Neural cell (in vitro differentiated cells): Measurements from ENCODE around the gene INVS. TPM values are rescaled to one million over a fixed set of nuclear protein-coding genes. Genes with fewer than 3 reads are reported as not detected.

Experiments used
- H2AFZ ChIP-seq: fragments of 200-600, 300-800 bp; sonication (generic), shearing (Covaris generic); 2 replicates; pipeline ENCODE4 v1.6.0; 2014; ENCODE audit warnings: low read depth, mild to moderate bottlenecking, antibody characterized with exemption, low read length, moderate library complexity
- H3F3A ChIP-seq: fragments of 200-600 bp; shearing (Covaris generic); 2 replicates; pipeline ENCODE4 v1.6.1; 2016; ENCODE audit warnings: mild to moderate bottlenecking, moderate library complexity, mixed read lengths, antibody characterized with exemption, low read length; ENCODE audit not compliant: insufficient read depth, poor library complexity, severe bottlenecking
- H3K27ac ChIP-seq: fragments of 200-600, 300-800 bp; sonication (generic), shearing (Covaris generic); 2 replicates; pipeline ENCODE4 v1.5.1; 2014; ENCODE audit warnings: mild to moderate bottlenecking, low read length, moderate library complexity
- H3K27me3 ChIP-seq: fragments of 300-800, 200-600 bp; sonication (generic), shearing (Covaris generic); 2 replicates; pipeline ENCODE4 v1.6.0; 2014; ENCODE audit warnings: mild to moderate bottlenecking, low read depth, low read length, moderate library complexity; ENCODE audit not compliant: insufficient read depth
- H3K36me3 ChIP-seq: fragments of 300-800, 200-600 bp; sonication (generic), shearing (Covaris generic); 2 replicates; pipeline ENCODE4 v1.5.1; 2014; ENCODE audit warnings: mild to moderate bottlenecking, antibody characterized with exemption, low read length, moderate library complexity; ENCODE audit not compliant: insufficient read depth
- H3K4me2 ChIP-seq: fragments of 300-800, 200-600 bp; sonication (generic), shearing (Covaris generic); 2 replicates; pipeline ENCODE4 v1.6.0; 2014; ENCODE audit warnings: mild to moderate bottlenecking, low read length
- H3K4me3 ChIP-seq: fragments of 300-800, 200-600 bp; sonication (generic), shearing (Covaris generic); 2 replicates; pipeline ENCODE4 v1.5.1; 2014; ENCODE audit warnings: mild to moderate bottlenecking, low read length, moderate library complexity
- H3K79me2 ChIP-seq: fragments of 200-600 bp; shearing (Covaris generic); replicated peaks from 2 replicates; pipeline ENCODE4 v1.6.0; 2014; ENCODE audit warnings: mild to moderate bottlenecking, low read length, moderate library complexity; ENCODE audit not compliant: insufficient read depth
- H3K9ac ChIP-seq: fragments of 300-800, 200-600 bp; sonication (generic), shearing (Covaris generic); 2 replicates; pipeline ENCODE4 v1.6.1; 2016; ENCODE audit warnings: mild to moderate bottlenecking, low read length, mixed read lengths
- H3K9me2 ChIP-seq: fragments of 200-600 bp; shearing (Covaris generic); 2 replicates; pipeline ENCODE4 v1.6.1; 2016; ENCODE audit warnings: mild to moderate bottlenecking, low read length, mixed read lengths; ENCODE audit not compliant: insufficient read depth
- H3K9me3 ChIP-seq: fragments of 200-600, 300-800 bp; sonication (generic), shearing (Covaris generic); 2 replicates; pipeline ENCODE4 v1.6.1; 2016; ENCODE audit warnings: mild to moderate bottlenecking, mixed run types, low read length, moderate library complexity, mixed read lengths
- H4K20me1 ChIP-seq: fragments of 200-600 bp; shearing (Covaris generic); 2 replicates; pipeline ENCODE4 v1.6.1; 2016; ENCODE audit warnings: mild to moderate bottlenecking, mixed run types; ENCODE audit not compliant: insufficient read depth
- CTCF ChIP-seq: fragments of 450-650 bp; IDR thresholded peaks from 2 replicates; pipeline ENCODE4 v1.5.1; 2014; ENCODE audit warnings: antibody characterized with exemption, mild to moderate bottlenecking, moderate library complexity; ENCODE audit not compliant: poor library complexity, severe bottlenecking
- EP300 ChIP-seq: fragments of 450-650 bp; conservative IDR thresholded peaks from 2 replicates; pipeline ENCODE4 v1.6.1; 2014; ENCODE audit warnings: antibody characterized with exemption, mild to moderate bottlenecking, moderate library complexity; ENCODE audit not compliant: poor library complexity, severe bottlenecking
- EZH2 ChIP-seq: fragments of 200-600, 300-800 bp; shearing (Covaris generic), sonication (generic); IDR thresholded peaks from 2 replicates; pipeline ENCODE4 v1.6.1; 2014; ENCODE audit warnings: antibody characterized with exemption, low read length, borderline replicate concordance, mild to moderate bottlenecking; ENCODE audit not compliant: insufficient read depth, poor library complexity, severe bottlenecking
- MXI1 ChIP-seq: fragments of 450-650 bp; conservative IDR thresholded peaks from 2 replicates; pipeline ENCODE4 v1.6.1; 2014; ENCODE audit warnings: antibody characterized with exemption, mild to moderate bottlenecking; ENCODE audit not compliant: poor library complexity, severe bottlenecking
- POLR2AphosphoS5 ChIP-seq: IDR thresholded peaks from 2 replicates; pipeline ENCODE4 v1.6.1; 2012
- RAD21 ChIP-seq: fragments of 450-650 bp; conservative IDR thresholded peaks from 2 replicates; pipeline ENCODE4 v1.6.1; 2014; ENCODE audit warnings: antibody characterized with exemption, mild to moderate bottlenecking, moderate library complexity
- REST ChIP-seq: IDR thresholded peaks from 2 replicates; pipeline ENCODE4 v1.6.1; 2012; ENCODE audit warnings: borderline replicate concordance
- SMC3 ChIP-seq: fragments of 450-650 bp; conservative IDR thresholded peaks from 2 replicates; pipeline ENCODE4 v1.6.1; 2014; ENCODE audit warnings: antibody characterized with exemption, mild to moderate bottlenecking, moderate library complexity; ENCODE audit not compliant: poor library complexity
- TAF1 ChIP-seq: IDR thresholded peaks from 2 replicates; pipeline ENCODE4 v1.6.1; 2012; ENCODE audit warnings: low read depth
- polyA plus RNA-seq: library from polyadenylated mRNA; depleted of rRNA; stranded (reverse); fragments of >200 nt; gene quantifications from 2 replicates; pipeline ENCODE4 v1.2.3, GENCODE V29; 2014

INVS gene
- polyA plus RNA-seq, 1 donor from 2014 or later = 11.3 TPM

- TF ChIP-seq SMC3 (no peak), MXI1 (no peak), TAF1 (no peak), REST (no peak), EZH2 (no peak), POLR2AphosphoS5 (no peak), RAD21 (no peak), EP300 (no peak), CTCF (no peak)
- H4K20me1 ChIP-seq = no peaks in the 10 kb centered on the region
- no peak overlapping the region for H3K4me2 ChIP-seq
Observed at GRCh38 chr9:100191264-100191663, 92.2 kb downstream of the INVS start.

GRCh38 chr9:100193078-100193477 lies 94.0 kb downstream of the INVS start:
- Histone ChIP-seq H3K9me3 (no peaks in the 10 kb centered on the region), H3K79me2 (no peaks in the 10 kb centered on the region)
- TF ChIP-seq TAF1 = no peak
- no peak for TF ChIP-seq SMC3
- no peak for TF ChIP-seq EP300
- TF ChIP-seq CTCF = no peak
- TF ChIP-seq POLR2AphosphoS5 = no peak
- TF ChIP-seq RAD21 = no peak
- TF ChIP-seq EZH2 = no peak
- no peak for TF ChIP-seq MXI1
- TF ChIP-seq REST = no peak

More at GRCh38 chr9:100191264-100191663, 92.2 kb downstream of the INVS start:
- no peak overlapping the region for H3K27ac ChIP-seq
- H3K79me2 ChIP-seq = no peaks in the 10 kb centered on the region
- H3K9me3 ChIP-seq = no peaks in the 10 kb centered on the region
- H3K9ac ChIP-seq = no peak overlapping the region
- no peak overlapping the region for H2AFZ ChIP-seq
- no peaks in the 10 kb centered on the region for H3K9me2 ChIP-seq
- no peaks in the 10 kb centered on the region for H3F3A ChIP-seq
- no peak overlapping the region for H3K4me3 ChIP-seq
- H3K36me3 ChIP-seq = no peaks in the 10 kb centered on the region
- H3K27me3 ChIP-seq = no peaks in the 10 kb centered on the region

More at GRCh38 chr9:100193078-100193477, 94.0 kb downstream of the INVS start:
- no peak overlapping the region for H3K4me3 ChIP-seq
- no peak overlapping the region for H2AFZ ChIP-seq
- H3K36me3 ChIP-seq = no peaks in the 10 kb centered on the region
- H3K27ac ChIP-seq = no peak overlapping the region
- no peak overlapping the region for H3K9ac ChIP-seq
- no peaks in the 10 kb centered on the region for H4K20me1 ChIP-seq
- H3K4me2 ChIP-seq = no peak overlapping the region
- no peaks in the 10 kb centered on the region for H3K27me3 ChIP-seq
- no peaks in the 10 kb centered on the region for H3K9me2 ChIP-seq
- H3F3A ChIP-seq = no peaks in the 10 kb centered on the region
